NCI-H82 (cell line): ENCODE results near the gene CATSPER1.
A peak's percentile ranks its signal among the peaks of the same experiment; 100 is the strongest.
"Not testable (repeated sequence)": the region's sequence is repeated elsewhere in the genome, so short reads cannot be mapped to it uniquely, and the experiment has no call there.

Experiments
- DNase-seq: peaks from one replicate; lab custom pipeline; 2025; lab: John Stamatoyannopoulos, UW

Gene CATSPER1

GRCh38 chr11:66051766-66052663, 25.7 kb upstream of the CATSPER1 start, which contains the start of gene SF3B2:
TSS of gene SF3B2 (plus strand) at chr11:66052364. CDS start at chr11:66052385, 21 bp downstream.
- DNase-seq, result peak; percentile 98

- DNase-seq, result no peak
Measured at GRCh38 chr11:66051371-66051765, 25.1 kb upstream of the CATSPER1 start.

GRCh38 chr11:66050581-66051231, 24.4 kb upstream of the CATSPER1 start:
- DNase-seq, result peak; percentile 40

GRCh38 chr11:66048547-66049323, 22.5 kb upstream of the CATSPER1 start, which contains the start of gene GAL3ST3:
TSS of gene GAL3ST3 (minus strand) at chr11:66049161. CDS start at chr11:66045415, 3,746 bp downstream.
- peak; percentile 68 for DNase-seq

GRCh38 chr11:66047541-66048365, 21.5 kb upstream of the CATSPER1 start:
- no peak for DNase-seq

GRCh38 chr11:66046901-66047300, 20.6 kb upstream of the CATSPER1 start:
- DNase-seq, result peak; percentile 85

GRCh38 chr11:66045177-66045639, 18.9 kb upstream of the CATSPER1 start:
- peak; percentile 88 for DNase-seq

GRCh38 chr11:66044757-66045156, 18.5 kb upstream of the CATSPER1 start:
- DNase-seq, result no peak

GRCh38 chr11:66042996-66043906, 17.0 kb upstream of the CATSPER1 start:
- DNase-seq, result no peak

- DNase-seq, result no peak
Measured at GRCh38 chr11:66042227-66042995, 16.1 kb upstream of the CATSPER1 start.

GRCh38 chr11:66039765-66040164, 13.5 kb upstream of the CATSPER1 start:
- no peak for DNase-seq

- no peak for DNase-seq
Measured at GRCh38 chr11:66037327-66037726, 11.0 kb upstream of the CATSPER1 start.

GRCh38 chr11:66036334-66036710, 10.0 kb upstream of the CATSPER1 start:
- DNase-seq, result no peak

- no peak for DNase-seq
Measured at GRCh38 chr11:66035653-66036333, 9.5 kb upstream of the CATSPER1 start.

GRCh38 chr11:66032957-66033735, 6.9 kb upstream of the CATSPER1 start:
- DNase-seq, result no peak

GRCh38 chr11:66023186-66023440, 3.2 kb downstream of the CATSPER1 start:
- not testable (repeated sequence) for DNase-seq

- peak; percentile 75 for DNase-seq
Measured at GRCh38 chr11:66022401-66023185, 3.7 kb downstream of the CATSPER1 start.
